ENCODE measurements around the gene PLPPR1.

PLPPR1 gene

GRCh38 chr9:101047848-101048397 is 19.4 kb downstream of the PLPPR1 start:
- no peak for DNase-seq

- no peak for DNase-seq
Observed at GRCh38 chr9:101050650-101051049, 22.1 kb downstream of the PLPPR1 start.

DNA sequence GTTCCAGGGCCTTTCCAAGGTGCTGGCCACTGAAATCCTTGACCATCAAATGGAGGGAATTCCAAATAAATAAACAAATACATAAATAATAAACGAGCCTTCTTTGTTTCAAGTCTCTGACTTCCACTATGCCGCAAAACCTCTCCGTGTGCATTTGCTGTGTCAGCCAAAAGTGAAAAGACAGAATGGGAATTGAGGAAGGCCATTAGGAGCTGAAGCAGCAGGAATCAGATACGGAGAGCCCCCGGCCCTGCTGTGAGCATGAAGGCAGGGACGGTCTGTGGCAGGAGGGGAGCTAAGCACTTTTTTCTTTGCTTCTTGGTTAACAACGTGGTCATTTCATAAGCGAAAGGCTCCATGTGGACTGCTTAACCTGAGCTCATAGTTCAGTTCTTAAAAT is 26.1 kb downstream of the PLPPR1 start:
- DNase-seq, result no peak

DNA sequence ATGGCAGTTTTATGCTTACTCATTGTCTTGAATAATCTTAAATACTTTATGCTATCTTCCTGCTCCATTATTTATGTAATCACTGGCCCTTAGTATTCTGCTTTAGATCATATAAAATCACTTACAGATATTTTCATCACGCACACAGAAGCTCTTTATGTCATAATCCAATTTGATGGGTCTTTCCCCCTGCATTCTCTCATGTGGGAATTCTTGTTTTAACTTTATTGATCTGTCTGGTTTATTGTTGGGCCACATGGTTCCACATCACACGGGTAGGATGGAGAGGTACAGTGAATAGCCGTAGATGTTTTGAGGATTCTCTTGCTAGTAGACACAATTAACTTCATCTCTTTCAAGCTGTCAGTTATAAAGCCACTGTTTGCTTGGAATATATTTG is 27.0 kb downstream of the PLPPR1 start:
- DNase-seq, result no peak

DNA sequence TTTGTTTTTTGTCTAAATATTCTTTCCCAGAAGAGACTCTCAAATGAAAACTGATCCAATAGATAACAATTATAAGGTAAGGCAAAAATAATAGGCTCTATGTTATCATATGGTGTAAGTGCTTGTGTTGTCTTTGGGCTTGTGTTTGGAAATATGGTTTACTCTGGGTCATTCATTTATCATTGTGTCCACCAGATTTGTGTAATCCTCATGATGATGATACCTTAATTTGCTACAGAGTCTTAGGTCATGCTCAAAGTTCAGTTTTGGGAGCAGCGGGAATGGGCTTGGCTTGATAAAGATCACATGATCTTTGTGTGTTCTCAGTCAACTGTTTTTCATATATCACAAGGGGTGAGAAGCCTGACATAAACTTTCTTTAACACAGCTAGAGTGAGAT is 34.2 kb downstream of the PLPPR1 start:
- no peak for DNase-seq

GRCh38 chr9:101063192-101063591 is 34.7 kb downstream of the PLPPR1 start:
- DNase-seq, result no peak

DNA sequence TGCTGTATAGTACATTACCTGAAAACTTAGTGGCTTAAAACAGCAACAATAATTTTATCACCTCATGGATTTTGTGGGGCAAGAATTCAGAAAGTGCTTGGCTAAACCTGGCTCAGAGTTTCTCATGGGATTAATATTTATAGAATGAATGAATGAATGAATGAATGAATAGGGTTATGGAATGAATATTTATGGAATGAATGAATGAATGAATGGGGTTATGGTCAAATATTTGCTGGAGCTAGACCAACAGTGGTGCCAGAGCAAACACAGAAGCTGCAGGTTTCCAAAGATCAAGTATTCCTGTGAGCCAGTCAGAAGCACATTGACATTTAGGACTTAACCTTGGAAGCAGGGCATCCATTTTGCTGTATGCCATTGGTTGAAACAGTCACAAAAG is 35.7 kb downstream of the PLPPR1 start:
- no peak for DNase-seq

DNA sequence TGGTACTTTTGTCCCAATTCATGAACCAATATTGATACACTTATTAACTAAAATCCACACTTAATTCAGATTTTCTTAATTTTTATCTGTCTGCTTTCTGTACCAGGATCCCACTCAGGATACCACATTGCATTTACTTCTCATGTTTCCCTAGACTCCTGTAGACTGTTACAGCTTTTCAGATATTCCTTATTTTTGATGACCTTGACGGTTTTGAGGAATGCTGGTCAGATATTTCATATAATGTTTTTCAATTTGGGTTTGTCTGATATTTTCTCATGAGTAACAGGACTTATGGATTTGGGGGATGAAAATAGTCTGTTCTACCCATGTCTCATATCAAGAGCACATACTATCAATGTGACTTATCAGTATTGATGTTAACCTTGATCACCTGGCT is 37.4 kb downstream of the PLPPR1 start:
- DNase-seq, result no peak

GRCh38 chr9:101068696-101069095 is 40.2 kb downstream of the PLPPR1 start:
- no peak for DNase-seq

DNA sequence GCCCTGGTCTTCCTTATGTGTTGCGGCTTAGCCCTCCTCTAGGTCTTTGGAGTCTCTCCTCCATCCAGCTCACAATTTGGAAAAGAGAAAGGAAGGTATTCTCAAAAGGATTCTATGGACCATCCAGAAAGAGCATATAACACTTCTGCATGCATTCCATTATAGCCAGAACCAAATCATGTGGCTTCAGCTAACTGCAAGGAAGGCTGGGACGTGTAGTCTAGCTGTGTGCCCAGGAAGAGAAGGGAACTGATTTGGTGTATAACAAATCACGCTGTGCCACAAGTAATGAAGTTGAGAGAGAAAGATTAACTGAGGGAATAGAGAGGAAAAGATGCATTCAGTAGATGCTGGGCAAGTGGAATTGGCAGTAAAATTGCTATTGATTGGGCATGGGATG is 43.7 kb downstream of the PLPPR1 start:
- no peak for DNase-seq

DNA sequence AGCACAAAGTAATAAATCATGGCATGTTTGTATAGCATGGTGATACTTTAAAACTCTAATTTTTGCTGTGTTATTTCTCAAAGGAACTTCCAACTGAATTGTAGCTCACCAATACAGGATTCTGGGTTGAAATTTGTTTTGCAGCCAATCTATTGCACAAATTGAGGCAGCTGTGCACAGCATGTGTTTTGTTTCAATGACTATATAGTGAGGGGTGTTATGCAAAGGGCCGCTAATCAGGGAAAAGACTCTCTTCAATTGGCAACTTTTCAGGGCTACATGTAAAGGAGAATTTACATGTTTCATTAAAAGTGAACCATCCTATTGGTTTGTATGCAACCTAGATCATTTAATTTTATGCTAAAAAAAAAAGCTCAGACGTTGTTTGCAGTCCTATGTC is 44.6 kb downstream of the PLPPR1 start:
- DNase-seq, result no peak

GRCh38 chr9:101081641-101082040 is 53.1 kb downstream of the PLPPR1 start:
- DNase-seq, result no peak

- DNase-seq, result no peak
Observed at GRCh38 chr9:101083448-101084202, 55.1 kb downstream of the PLPPR1 start.

- DNase-seq, result no peak
Observed at GRCh38 chr9:101087426-101087825, 58.9 kb downstream of the PLPPR1 start.

- DNase-seq, result no peak
Observed at GRCh38 chr9:101092922-101093321, 64.4 kb downstream of the PLPPR1 start.

GRCh38 chr9:101093620-101094019 is 65.1 kb downstream of the PLPPR1 start:
- no peak for DNase-seq

DNA sequence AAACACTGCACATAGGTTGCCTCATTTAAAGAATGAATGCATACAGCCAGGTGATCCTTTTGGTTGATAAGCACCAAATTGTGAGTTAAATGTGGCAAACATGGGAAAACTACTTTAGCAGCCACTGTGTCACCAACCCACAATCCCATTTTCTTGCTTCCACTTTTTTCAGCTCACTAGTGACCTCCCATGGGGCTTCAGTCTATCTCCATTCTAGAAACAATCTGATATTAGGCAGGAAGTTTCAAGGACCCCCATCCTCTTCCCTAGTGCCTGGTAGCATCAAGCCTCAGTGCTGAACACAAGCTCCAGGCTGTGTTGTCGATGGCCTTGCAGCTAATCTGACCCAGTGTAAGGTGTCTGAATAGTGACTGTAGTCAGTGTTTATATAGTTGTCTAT is 66.2 kb downstream of the PLPPR1 start:
- no peak for DNase-seq

- DNase-seq, result no peak
Observed at GRCh38 chr9:101097210-101097609, 68.7 kb downstream of the PLPPR1 start.

DNA sequence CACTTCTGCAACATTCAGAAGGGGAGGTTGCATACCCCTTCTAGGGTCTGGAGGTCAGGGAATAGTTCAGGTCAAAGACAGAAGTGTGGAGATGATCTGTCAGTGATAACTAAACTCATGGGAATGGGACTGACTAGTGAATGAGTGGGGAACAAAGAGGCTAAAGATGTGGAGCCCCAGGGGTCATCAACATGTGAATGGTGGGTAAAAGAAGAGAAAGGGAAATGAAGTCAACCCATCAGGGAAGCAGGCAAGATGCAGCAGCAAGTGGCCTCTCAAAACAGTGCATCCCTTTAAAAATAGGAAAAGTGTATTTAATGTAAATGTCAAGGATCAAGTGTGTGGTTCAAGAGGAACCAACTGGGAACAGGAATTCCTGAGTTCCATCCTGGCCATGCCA is 69.9 kb downstream of the PLPPR1 start:
- DNase-seq, result no peak

GRCh38 chr9:101114317-101114716 is 85.8 kb downstream of the PLPPR1 start:
- DNase-seq, result no peak

GRCh38 chr9:101115102-101115501 is 86.6 kb downstream of the PLPPR1 start:
- peak in 1 of 51 donors; percentile 20 for DNase-seq

DNA sequence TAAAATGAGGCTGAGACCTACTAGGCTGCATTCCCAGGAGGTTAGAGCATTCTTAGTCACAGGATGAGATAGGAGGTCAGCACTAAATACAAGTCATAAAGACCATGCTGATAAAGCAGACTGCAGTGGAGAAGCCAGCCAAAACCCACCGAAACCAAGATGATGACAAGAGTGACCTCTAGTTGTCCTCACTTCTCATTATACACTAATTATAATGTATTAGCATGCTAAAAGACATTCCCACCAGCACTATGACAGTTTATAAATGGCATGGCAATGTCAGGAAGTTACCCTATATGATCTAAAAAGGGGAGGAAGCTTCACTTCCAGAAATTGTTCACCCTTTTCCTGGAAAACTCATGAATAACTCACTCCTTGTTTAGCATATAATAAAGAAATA is 88.6 kb downstream of the PLPPR1 start:
- no peak for DNase-seq

DNA sequence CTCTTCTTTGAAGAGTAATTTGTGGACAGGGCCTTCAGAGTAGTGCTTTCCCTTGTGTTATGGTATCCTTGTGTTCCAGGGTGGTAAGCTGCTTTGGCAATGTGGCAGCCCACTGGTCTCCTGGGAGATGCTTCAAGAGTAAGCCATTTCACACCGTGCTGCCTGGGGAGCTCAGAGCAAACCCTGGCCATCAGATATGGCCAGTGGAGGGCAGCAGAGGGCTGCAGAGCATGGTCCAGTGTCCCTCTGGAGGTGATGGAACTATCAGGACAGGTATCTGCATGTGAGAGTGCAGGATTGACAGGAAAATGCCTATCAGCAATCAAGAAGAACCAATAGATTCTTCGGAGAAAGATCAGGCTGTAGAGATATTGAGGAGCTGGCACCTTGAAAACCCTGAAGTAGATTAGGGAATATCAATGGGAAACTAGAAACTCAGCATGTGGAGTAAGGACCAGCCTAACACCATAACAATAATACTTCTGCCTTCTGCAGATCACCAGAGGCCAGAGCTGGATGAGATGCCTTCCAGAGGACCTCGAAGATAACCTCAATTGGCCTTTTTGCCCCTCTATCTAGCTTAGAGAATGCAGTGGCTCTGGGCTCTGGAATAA is 90.8 kb downstream of the PLPPR1 start:
- DNase-seq, result peak in 43 of 51 donors; percentile 4 to 84 (median 34)
